SU-DHL-6 (cell line): ENCODE data around the gene BNIP2.

Experiments used
- EZH2phosphoT487 ChIP-seq: fragments of 200-600 bp; sonication (generic), shearing (Covaris generic); conservative IDR thresholded peaks from 2 replicates; pipeline ENCODE4 v1.6.1; 2018; ENCODE audit warnings: mild to moderate bottlenecking, antibody characterized with exemption, low read length, moderate library complexity, mixed read lengths
- TF ChIP-seq, protein P1 (sequence below): fragments of 200-600 bp; sonication (generic); IDR thresholded peaks from one replicate; pipeline ENCODE4 v1.5.1; 2017; ENCODE audit warnings: antibody characterized with exemption, mild to moderate bottlenecking, low read length, moderate library complexity; ENCODE audit not compliant: insufficient read depth, poor library complexity, severe bottlenecking

DNA sequence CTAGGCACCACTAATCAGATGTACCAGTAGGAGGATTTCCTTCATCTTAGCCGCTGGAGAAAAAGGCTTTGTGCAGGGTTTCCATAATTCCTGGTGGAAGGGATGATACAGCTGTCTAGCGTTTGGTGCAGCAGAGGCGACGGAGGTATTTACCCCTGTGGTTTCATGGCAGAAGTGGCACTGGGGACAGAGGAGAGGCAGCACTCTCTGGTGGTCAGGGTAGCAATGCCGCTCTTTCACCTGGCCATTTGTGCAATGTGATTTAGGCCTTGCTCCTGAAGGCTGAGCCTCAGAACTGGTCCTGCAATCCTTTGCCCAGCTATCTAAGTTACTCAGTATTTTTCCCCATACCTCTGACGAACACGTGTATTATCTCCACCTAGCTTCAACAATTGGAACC is 47.1 kb upstream of the BNIP2 start:
- TF ChIP-seq, protein P1, sequence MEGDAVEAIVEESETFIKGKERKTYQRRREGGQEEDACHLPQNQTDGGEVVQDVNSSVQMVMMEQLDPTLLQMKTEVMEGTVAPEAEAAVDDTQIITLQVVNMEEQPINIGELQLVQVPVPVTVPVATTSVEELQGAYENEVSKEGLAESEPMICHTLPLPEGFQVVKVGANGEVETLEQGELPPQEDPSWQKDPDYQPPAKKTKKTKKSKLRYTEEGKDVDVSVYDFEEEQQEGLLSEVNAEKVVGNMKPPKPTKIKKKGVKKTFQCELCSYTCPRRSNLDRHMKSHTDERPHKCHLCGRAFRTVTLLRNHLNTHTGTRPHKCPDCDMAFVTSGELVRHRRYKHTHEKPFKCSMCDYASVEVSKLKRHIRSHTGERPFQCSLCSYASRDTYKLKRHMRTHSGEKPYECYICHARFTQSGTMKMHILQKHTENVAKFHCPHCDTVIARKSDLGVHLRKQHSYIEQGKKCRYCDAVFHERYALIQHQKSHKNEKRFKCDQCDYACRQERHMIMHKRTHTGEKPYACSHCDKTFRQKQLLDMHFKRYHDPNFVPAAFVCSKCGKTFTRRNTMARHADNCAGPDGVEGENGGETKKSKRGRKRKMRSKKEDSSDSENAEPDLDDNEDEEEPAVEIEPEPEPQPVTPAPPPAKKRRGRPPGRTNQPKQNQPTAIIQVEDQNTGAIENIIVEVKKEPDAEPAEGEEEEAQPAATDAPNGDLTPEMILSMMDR: no peak
- no peak for TF ChIP-seq EZH2phosphoT487
